ENCODE measurements around the gene USP4. TPM values are rescaled to one million over a fixed set of nuclear protein-coding genes. Genes with fewer than 3 reads are reported as not detected.

USP4 gene
- total and polyA plus RNA-seq, 2 donors (not counting 1 experiment from before 2014, with no cell fraction given), result 60.3 to 116 TPM

- CTCF ChIA-PET, result interaction anchor here (2.0 to 6.5 kb wide), 2 partner anchors 14 to 20 kb away, joined by 6 to 65 read pairs; partner anchors contain the start of gene USP4
- POLR2A ChIA-PET, result interaction anchor here (2.7 to 3.0 kb wide), 3 partner anchors 16 to 53 kb away, joined by 16 to 47 read pairs (median 25); partner anchors contain the start of genes RHOA, TCTA and USP4
- H3K27me3 ChIP-seq (replicated peaks in 1 of 4; ENCODE audit: control extremely low read depth in 1 of 4, control insufficient read depth in 3 of 4, insufficient read depth in 4 of 4, low read length in 3 of 4), result no peaks in the 10 kb centered on the region
- H3K27ac ChIP-seq (ENCODE audit: low read length in 2 of 2), result peak overlapping the region; percentile 59 to 85
- peak overlapping the region; percentile 96 for H3K4me2 ChIP-seq (replicated peaks; ENCODE audit: low read depth, low read length, poor library complexity, severe bottlenecking)
- H3K27me3 Mint-ChIP-seq, result no peaks in the 10 kb centered on the region
- H4K20me1 ChIP-seq (ENCODE audit: control insufficient read depth, insufficient read depth, low read length, poor library complexity, severe bottlenecking), result peaks cover 12% of the 10 kb centered on the region
- H3K9ac ChIP-seq (ENCODE audit: low read length), result peak overlapping the region; percentile 78
- DNase-seq (no peak), ATAC-seq (ENCODE audit: low read depth) (no peak)
- no peak overlapping the region for H2AFZ ChIP-seq (ENCODE audit: insufficient read depth, low read depth, low read length, poor library complexity, severe bottlenecking)
- no CpG with 5 or more reads among the region's 3 CpGs for WGBS (ENCODE audit: insufficient coverage)
- H3K4me1 ChIP-seq (ENCODE audit: control insufficient read depth in 2 of 2, insufficient read depth in 2 of 2, low read length in 2 of 2), result peaks cover 14 to 38% of the 10 kb centered on the region in 2 donors
- H3K9me3 Mint-ChIP-seq (ENCODE audit: insufficient read depth), result no peaks in the 10 kb centered on the region
- intact Hi-C loops (cut with micrococcal nuclease), result loop anchor here (1.0 kb wide), 2 partner anchors 14 to 19 kb away; partner anchors contain the start of gene USP4
- H3K4me3 Mint-ChIP-seq, result peak overlapping the region; percentile 93
- no peaks in the 10 kb centered on the region for H3K9me3 ChIP-seq (ENCODE audit: control extremely low read depth in 1 of 3, control insufficient read depth in 2 of 3, insufficient read depth in 1 of 3, low read length in 2 of 3)
- peaks cover 28% of the 10 kb centered on the region for H3K4me1 Mint-ChIP-seq
- peaks cover 61% of the 10 kb centered on the region for H3K79me2 ChIP-seq (ENCODE audit: control insufficient read depth, insufficient read depth, low read length)
- peak overlapping the region in 3 of 5 experiments; percentile 59 to 77 (median 63) for H3K4me3 ChIP-seq (ENCODE audit: control extremely low read depth in 1 of 5, extremely low read depth in 1 of 5, insufficient read depth in 1 of 5, low read depth in 2 of 5, low read length in 4 of 5)
- TF ChIP-seq, protein P1, sequence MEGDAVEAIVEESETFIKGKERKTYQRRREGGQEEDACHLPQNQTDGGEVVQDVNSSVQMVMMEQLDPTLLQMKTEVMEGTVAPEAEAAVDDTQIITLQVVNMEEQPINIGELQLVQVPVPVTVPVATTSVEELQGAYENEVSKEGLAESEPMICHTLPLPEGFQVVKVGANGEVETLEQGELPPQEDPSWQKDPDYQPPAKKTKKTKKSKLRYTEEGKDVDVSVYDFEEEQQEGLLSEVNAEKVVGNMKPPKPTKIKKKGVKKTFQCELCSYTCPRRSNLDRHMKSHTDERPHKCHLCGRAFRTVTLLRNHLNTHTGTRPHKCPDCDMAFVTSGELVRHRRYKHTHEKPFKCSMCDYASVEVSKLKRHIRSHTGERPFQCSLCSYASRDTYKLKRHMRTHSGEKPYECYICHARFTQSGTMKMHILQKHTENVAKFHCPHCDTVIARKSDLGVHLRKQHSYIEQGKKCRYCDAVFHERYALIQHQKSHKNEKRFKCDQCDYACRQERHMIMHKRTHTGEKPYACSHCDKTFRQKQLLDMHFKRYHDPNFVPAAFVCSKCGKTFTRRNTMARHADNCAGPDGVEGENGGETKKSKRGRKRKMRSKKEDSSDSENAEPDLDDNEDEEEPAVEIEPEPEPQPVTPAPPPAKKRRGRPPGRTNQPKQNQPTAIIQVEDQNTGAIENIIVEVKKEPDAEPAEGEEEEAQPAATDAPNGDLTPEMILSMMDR (IDR thresholded peaks at IDR 0.05), result no peak
- no peak for TF ChIP-seq EZH2 (IDR thresholded peaks at IDR 0.05; ENCODE audit: borderline replicate concordance, insufficient read depth, low read depth, low read length, poor library complexity, severe bottlenecking)
- peaks cover 0 to 63% of the 10 kb centered on the region in 2 experiments for H3K36me3 ChIP-seq (replicated peaks in 1 of 2; ENCODE audit: control extremely low read depth in 1 of 2, control insufficient read depth in 1 of 2, extremely low read depth in 1 of 2, insufficient read depth in 2 of 2, low read length in 1 of 2)
- H3K27ac Mint-ChIP-seq, result peak overlapping the region; percentile 97
These were observed 19.0 kb upstream of the USP4 start for GRCh38 chr3:49358884-49359225.

- DNase-seq (peak; percentile 83), ATAC-seq (ENCODE audit: low read depth) (peak; percentile 80)
- intact Hi-C loops (cut with micrococcal nuclease), result loop anchor here (1.0 kb wide), 2 partner anchors 13 to 18 kb away; partner anchors contain the start of gene USP4
- peaks cover 0 to 58% of the 10 kb centered on the region in 2 experiments for H3K36me3 ChIP-seq (replicated peaks in 1 of 2; ENCODE audit: control extremely low read depth in 1 of 2, control insufficient read depth in 1 of 2, extremely low read depth in 1 of 2, insufficient read depth in 2 of 2, low read length in 1 of 2)
- H2AFZ ChIP-seq (ENCODE audit: insufficient read depth, low read depth, low read length, poor library complexity, severe bottlenecking), result peak within 1 kb of the TSS; percentile 75
- 0% methylated on average over 35 of the region's 46 CpGs for WGBS (ENCODE audit: insufficient coverage)
- H3K4me1 Mint-ChIP-seq, result peaks cover 28% of the 10 kb centered on the region
- no peaks in the 10 kb centered on the region for H3K27me3 Mint-ChIP-seq
- no peak for TF ChIP-seq EZH2 (IDR thresholded peaks at IDR 0.05; ENCODE audit: borderline replicate concordance, insufficient read depth, low read depth, low read length, poor library complexity, severe bottlenecking)
- TF ChIP-seq, protein P1 (IDR thresholded peaks at IDR 0.05), result no peak
- peaks cover 56% of the 10 kb centered on the region for H3K79me2 ChIP-seq (ENCODE audit: control insufficient read depth, insufficient read depth, low read length)
- peaks cover 7% of the 10 kb centered on the region for H4K20me1 ChIP-seq (ENCODE audit: control insufficient read depth, insufficient read depth, low read length, poor library complexity, severe bottlenecking)
- peak within 1 kb of the TSS; percentile 97 for H3K27ac Mint-ChIP-seq
- CTCF ChIA-PET, result interaction anchor here (0.6 to 6.5 kb wide), 5 partner anchors 13 to 115 kb away, joined by 3 to 65 read pairs (median 4); partner anchors contain the start of gene USP4
- no peaks in the 10 kb centered on the region for H3K9me3 Mint-ChIP-seq (ENCODE audit: insufficient read depth)
- no peaks in the 10 kb centered on the region for H3K9me3 ChIP-seq (ENCODE audit: control extremely low read depth in 1 of 3, control insufficient read depth in 2 of 3, insufficient read depth in 1 of 3, low read length in 2 of 3)
- POLR2A ChIA-PET, result interaction anchor here (1.0 to 3.0 kb wide), 5 partner anchors 13 to 70 kb away, joined by 3 to 47 read pairs (median 16); partner anchors contain the start of genes RHOA, TCTA and USP4
- H3K9ac ChIP-seq (ENCODE audit: low read length), result peak within 1 kb of the TSS; percentile 78
- peak within 1 kb of the TSS; percentile 96 for H3K4me2 ChIP-seq (replicated peaks; ENCODE audit: low read depth, low read length, poor library complexity, severe bottlenecking)
- peak within 1 kb of the TSS; percentile 93 for H3K4me3 Mint-ChIP-seq
- H3K27ac ChIP-seq (ENCODE audit: low read length in 2 of 2), result peak within 1 kb of the TSS; percentile 59 to 85
- peaks cover 14 to 38% of the 10 kb centered on the region in 2 donors for H3K4me1 ChIP-seq (ENCODE audit: control insufficient read depth in 2 of 2, insufficient read depth in 2 of 2, low read length in 2 of 2)
- H3K27me3 ChIP-seq (replicated peaks in 1 of 4; ENCODE audit: control extremely low read depth in 1 of 4, control insufficient read depth in 3 of 4, insufficient read depth in 4 of 4, low read length in 3 of 4), result no peaks in the 10 kb centered on the region
- H3K4me3 ChIP-seq (ENCODE audit: control extremely low read depth in 1 of 5, extremely low read depth in 1 of 5, insufficient read depth in 1 of 5, low read depth in 2 of 5, low read length in 4 of 5), result peak within 1 kb of the TSS; percentile 59 to 83 (median 77)
These were observed 18.5 kb upstream of the USP4 start, which contains the start of gene GPX1 for GRCh38 chr3:49358217-49358883. TSS of gene GPX1 (minus strand) at chr3:49358353. CDS start at chr3:49358278, 75 bp downstream.
